Measurements from ENCODE around the gene LIME1. TPM values are rescaled to one million over a fixed set of nuclear protein-coding genes. Genes with fewer than 3 reads are reported as not detected.
A peak's percentile ranks its signal among the peaks of the same experiment; 100 is the strongest.

Gene LIME1
- total RNA-seq, 2 donors from 2014 or later = 3.6 to 3.7 TPM

- intact Hi-C loops (cut with DNase I) = no loop called here
- DNase-seq = no peak
- no peak for ATAC-seq
Observed at GRCh38 chr20:63782051-63782471, 45.6 kb downstream of the LIME1 start.

- no peak for ATAC-seq
- DNase-seq = no peak
- intact Hi-C loops (cut with DNase I) = no loop called here
Observed at GRCh38 chr20:63782521-63782971, 46.1 kb downstream of the LIME1 start.

GRCh38 chr20:63783970-63784369 lies 47.5 kb downstream of the LIME1 start:
- ATAC-seq (no peak), DNase-seq (no peak)
- intact Hi-C loops (cut with DNase I) = no loop called here

GRCh38 chr20:63785691-63786131 lies 49.2 kb downstream of the LIME1 start:
- DNase-seq = no peak
- intact Hi-C loops (cut with DNase I) = loop anchor here in 1 of 2 donors (5.0 kb wide), 1 partner anchor 77 kb away; the partner anchor contains the start of gene ABHD16B

GRCh38 chr20:63787302-63787701 lies 50.8 kb downstream of the LIME1 start:
- DNase-seq (peak; percentile 51), ATAC-seq (peak; percentile 82 to 87)
- intact Hi-C loops (cut with DNase I) = loop anchor here in 1 of 2 donors (5.0 kb wide), 1 partner anchor 75 kb away; the partner anchor contains the start of gene ABHD16B

More at GRCh38 chr20:63785691-63786131, 49.2 kb downstream of the LIME1 start:
- ATAC-seq = no peak

GRCh38 chr20:63787749-63788148 lies 51.3 kb downstream of the LIME1 start:
- DNase-seq (no peak), ATAC-seq (peak in 1 of 2 donors; percentile 24)
- intact Hi-C loops (cut with DNase I) = loop anchor here in 1 of 2 donors (5.0 kb wide), 1 partner anchor 75 kb away; the partner anchor contains the start of gene ABHD16B

Other genes starting within 250 kb of the LIME1 start
- 100 to 1,000 TPM; 656 to 679 TPM for gene EEF1A2, start 237.6 kb upstream of the LIME1 start, total RNA-seq
- 100 to 1,000 TPM; 215 to 241 TPM for gene PPDPF, start 215.9 kb upstream of the LIME1 start, total RNA-seq
- gene PTK6, start 199.3 kb upstream of the LIME1 start, total RNA-seq = under 1 TPM in 1 of 2 donors, not detected in 1; 0.29 TPM
- gene SRMS, start 188.9 kb upstream of the LIME1 start, total RNA-seq = not detected
- under 1 TPM in 1 of 2 donors, not detected in 1; 0.08 TPM for gene FNDC11, start 182.5 kb upstream of the LIME1 start, total RNA-seq
- gene HELZ2, start 162.4 kb upstream of the LIME1 start, total RNA-seq = 10 to 100 TPM; 12.1 to 36.0 TPM
- 1 to 10 TPM; 5.7 to 7.9 TPM for gene GMEB2, start 109.6 kb upstream of the LIME1 start, total RNA-seq
- gene STMN3, start 83.2 kb upstream of the LIME1 start, total RNA-seq = 1 to 10 TPM; 6.9 to 8.4 TPM
- gene RTEL1, start 78.4 kb upstream of the LIME1 start, total RNA-seq = 10 to 100 TPM; 13.5 to 17.3 TPM
- 10 to 100 TPM in 1 of 2 donors, 1 to 10 TPM in 1; 1.4 to 10.1 TPM for gene TNFRSF6B, start 40.0 kb upstream of the LIME1 start, total RNA-seq
- 10 to 100 TPM; 36.8 to 44.9 TPM for gene ARFRP1, start 28.7 kb upstream of the LIME1 start, total RNA-seq
- gene ZGPAT, start 28.6 kb upstream of the LIME1 start, total RNA-seq = 10 to 100 TPM; 16.4 to 18.6 TPM
- gene SLC2A4RG, start 3.1 kb downstream of the LIME1 start, total RNA-seq = 10 to 100 TPM; 47.9 to 71.0 TPM
- 10 to 100 TPM; 12.7 to 17.0 TPM for gene ZBTB46, start 94.6 kb downstream of the LIME1 start, total RNA-seq
- gene ABHD16B, start 124.8 kb downstream of the LIME1 start, total RNA-seq = not detected
- 10 to 100 TPM; 67.5 to 68.7 TPM for gene TPD52L2, start 128.6 kb downstream of the LIME1 start, total RNA-seq
- gene DNAJC5, start 158.5 kb downstream of the LIME1 start, total RNA-seq = 10 to 100 TPM; 41.9 to 53.4 TPM
- gene UCKL1, start 219.8 kb downstream of the LIME1 start, total RNA-seq = 10 to 100 TPM; 30.8 to 32.4 TPM
- 10 to 100 TPM; 11.7 to 14.5 TPM for gene ZNF512B, start 233.3 kb downstream of the LIME1 start, total RNA-seq
- 1 to 10 TPM; 2.7 to 3.8 TPM for gene SAMD10, start 243.0 kb downstream of the LIME1 start, total RNA-seq
- 10 to 100 TPM; 38.8 to 43.9 TPM for gene PRPF6, start 244.5 kb downstream of the LIME1 start, total RNA-seq

Measured in left cardiac atrium (tissue), 4 donors.